ENCODE measurements around the gene OTUD3. TPM values are rescaled to one million over a fixed set of nuclear protein-coding genes. Genes with fewer than 3 reads are reported as not detected.

Gene OTUD3
- total and polyA plus RNA-seq, 2 of the 4 experiments (the other 2 are of a cell fraction): 2.9 to 3.1 TPM

DNA sequence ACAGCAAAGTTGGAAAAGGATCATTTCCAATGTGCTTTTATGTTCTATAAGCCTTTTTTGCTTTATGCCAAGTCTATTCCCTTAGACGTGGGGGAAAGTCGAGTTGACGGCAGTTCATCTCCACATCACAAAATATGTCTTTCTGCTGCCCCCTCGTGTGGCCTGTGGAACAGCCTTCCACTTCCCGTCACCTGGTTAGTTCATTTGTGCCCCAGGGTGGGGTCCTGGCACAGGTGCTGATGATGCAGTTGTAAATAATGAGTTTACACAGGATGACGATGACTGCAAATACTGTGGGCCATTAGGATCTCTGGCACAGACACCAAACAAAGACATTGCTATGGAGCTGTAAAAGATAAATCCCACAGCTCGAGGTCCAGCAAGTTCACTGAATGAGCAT is 10.0 kb upstream of the OTUD3 start:
- ATAC-seq (ENCODE audit: low read depth): no peak
- in situ Hi-C loops (cut with MboI; ENCODE audit: low sequenced_read_pairs): no loop called here
- peak overlapping the region; percentile 58 for H2AFZ ChIP-seq (replicated peaks; ENCODE audit: low read length, poor library complexity)
- H3K27ac ChIP-seq (ENCODE audit: insufficient read depth, low read length): no peak overlapping the region
- ChIA-PET CTCF (interaction anchor here (0.6 to 1.4 kb wide), 2 partner anchors 10 to 13 kb away, joined by 4 to 5 read pairs; partner anchors contain the start of gene OTUD3), POLR2A (ENCODE audit: unreplicated experiment) (no interaction called here)
- intact Hi-C loops (cut with micrococcal nuclease): no loop called here
- no peak overlapping the region for H2BK20ac ChIP-seq (ENCODE audit: low read depth, low read length)
- no peaks in the 10 kb centered on the region for H3K36me3 ChIP-seq (ENCODE audit: control insufficient read depth, insufficient read depth, low read length)
- H4K5ac ChIP-seq (ENCODE audit: low read depth, low read length): no peak overlapping the region
- H3K4ac ChIP-seq (ENCODE audit: low read depth, low read length): no peak overlapping the region
- H3K9me3 ChIP-seq (ENCODE audit: control insufficient read depth, insufficient read depth, low read length): no peaks in the 10 kb centered on the region
- no peak overlapping the region for H3K56ac ChIP-seq (ENCODE audit: extremely low read depth, insufficient read depth, low read length)
- H3K4me1 ChIP-seq (ENCODE audit: control insufficient read depth, insufficient read depth, low read length): peaks cover 2% of the 10 kb centered on the region; the same call in 1 of the 2 replicates
- H3K9ac ChIP-seq (ENCODE audit: low read depth, low read length): no peak overlapping the region
- no peak overlapping the region for H3K23ac ChIP-seq (ENCODE audit: low read depth, low read length)
- no peak for TF ChIP-seq MXI1 (IDR thresholded peaks at IDR 0.05; ENCODE audit: borderline replicate concordance, low read depth, low read length)
- TF ChIP-seq RCOR1 (IDR thresholded peaks at IDR 0.05; ENCODE audit: insufficient replicate concordance, low read length): no peak
- TF ChIP-seq, protein P1, sequence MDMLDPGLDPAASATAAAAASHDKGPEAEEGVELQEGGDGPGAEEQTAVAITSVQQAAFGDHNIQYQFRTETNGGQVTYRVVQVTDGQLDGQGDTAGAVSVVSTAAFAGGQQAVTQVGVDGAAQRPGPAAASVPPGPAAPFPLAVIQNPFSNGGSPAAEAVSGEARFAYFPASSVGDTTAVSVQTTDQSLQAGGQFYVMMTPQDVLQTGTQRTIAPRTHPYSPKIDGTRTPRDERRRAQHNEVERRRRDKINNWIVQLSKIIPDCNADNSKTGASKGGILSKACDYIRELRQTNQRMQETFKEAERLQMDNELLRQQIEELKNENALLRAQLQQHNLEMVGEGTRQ (IDR thresholded peaks at IDR 0.05; ENCODE audit: low read depth, low read length): no peak
- no peak for TF ChIP-seq BHLHE40 (IDR thresholded peaks at IDR 0.05; ENCODE audit: low read depth, low read length)
- TF ChIP-seq RAD21 (IDR thresholded peaks at IDR 0.05; ENCODE audit: low read length): no peak
- TF ChIP-seq, protein P2, sequence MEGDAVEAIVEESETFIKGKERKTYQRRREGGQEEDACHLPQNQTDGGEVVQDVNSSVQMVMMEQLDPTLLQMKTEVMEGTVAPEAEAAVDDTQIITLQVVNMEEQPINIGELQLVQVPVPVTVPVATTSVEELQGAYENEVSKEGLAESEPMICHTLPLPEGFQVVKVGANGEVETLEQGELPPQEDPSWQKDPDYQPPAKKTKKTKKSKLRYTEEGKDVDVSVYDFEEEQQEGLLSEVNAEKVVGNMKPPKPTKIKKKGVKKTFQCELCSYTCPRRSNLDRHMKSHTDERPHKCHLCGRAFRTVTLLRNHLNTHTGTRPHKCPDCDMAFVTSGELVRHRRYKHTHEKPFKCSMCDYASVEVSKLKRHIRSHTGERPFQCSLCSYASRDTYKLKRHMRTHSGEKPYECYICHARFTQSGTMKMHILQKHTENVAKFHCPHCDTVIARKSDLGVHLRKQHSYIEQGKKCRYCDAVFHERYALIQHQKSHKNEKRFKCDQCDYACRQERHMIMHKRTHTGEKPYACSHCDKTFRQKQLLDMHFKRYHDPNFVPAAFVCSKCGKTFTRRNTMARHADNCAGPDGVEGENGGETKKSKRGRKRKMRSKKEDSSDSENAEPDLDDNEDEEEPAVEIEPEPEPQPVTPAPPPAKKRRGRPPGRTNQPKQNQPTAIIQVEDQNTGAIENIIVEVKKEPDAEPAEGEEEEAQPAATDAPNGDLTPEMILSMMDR (conservative IDR thresholded peaks at IDR 0.05; ENCODE audit: low read depth, low read length): no peak
- TF ChIP-seq NFE2L2 (IDR thresholded peaks at IDR 0.05; ENCODE audit: low read depth, low read length): no peak
- no peak for TF ChIP-seq MAFK (IDR thresholded peaks at IDR 0.05; ENCODE audit: low read depth, low read length)
- TF ChIP-seq, protein P3, sequence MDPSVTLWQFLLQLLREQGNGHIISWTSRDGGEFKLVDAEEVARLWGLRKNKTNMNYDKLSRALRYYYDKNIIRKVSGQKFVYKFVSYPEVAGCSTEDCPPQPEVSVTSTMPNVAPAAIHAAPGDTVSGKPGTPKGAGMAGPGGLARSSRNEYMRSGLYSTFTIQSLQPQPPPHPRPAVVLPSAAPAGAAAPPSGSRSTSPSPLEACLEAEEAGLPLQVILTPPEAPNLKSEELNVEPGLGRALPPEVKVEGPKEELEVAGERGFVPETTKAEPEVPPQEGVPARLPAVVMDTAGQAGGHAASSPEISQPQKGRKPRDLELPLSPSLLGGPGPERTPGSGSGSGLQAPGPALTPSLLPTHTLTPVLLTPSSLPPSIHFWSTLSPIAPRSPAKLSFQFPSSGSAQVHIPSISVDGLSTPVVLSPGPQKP (IDR thresholded peaks at IDR 0.05; ENCODE audit: borderline replicate concordance, low read depth, low read length): no peak
- no peak for TF ChIP-seq RFX5 (IDR thresholded peaks at IDR 0.05; ENCODE audit: low read depth, low read length)
- TF ChIP-seq SMC3 (IDR thresholded peaks at IDR 0.05; ENCODE audit: low read depth, low read length): no peak
- no peak for TF ChIP-seq MAZ (IDR thresholded peaks at IDR 0.05; ENCODE audit: borderline replicate concordance, low read depth, low read length)
- TF ChIP-seq CEBPB (IDR thresholded peaks at IDR 0.05; ENCODE audit: low read depth, low read length): no peak
- no peak for TF ChIP-seq POLR2A (IDR thresholded peaks at IDR 0.05; ENCODE audit: low read depth, low read length)
- TF ChIP-seq FOS (IDR thresholded peaks at IDR 0.05; ENCODE audit: low read depth, low read length): no peak
- no peak overlapping the region for H3K4me3 ChIP-seq (ENCODE audit: insufficient read depth, low read depth, low read length)
- H3K27me3 ChIP-seq (ENCODE audit: control insufficient read depth, insufficient read depth, low read length): peaks cover 2% of the 10 kb centered on the region; the same call in 1 of the 2 replicates
- H2BK5ac ChIP-seq (ENCODE audit: low read depth, low read length, poor library complexity, severe bottlenecking): no peak overlapping the region
- no peak overlapping the region for H2AK5ac ChIP-seq (ENCODE audit: low read depth, low read length)
- H3K14ac ChIP-seq (replicated peaks; ENCODE audit: low read depth, low read length): no peak overlapping the region
- no peak overlapping the region for H2BK15ac ChIP-seq (ENCODE audit: low read depth, low read length)
- no CpG with 5 or more reads among the region's 7 CpGs for WGBS, 2 experiments (ENCODE audit: extremely low coverage in 2 of 2, insufficient read length in 1 of 2)
- no peak overlapping the region for H2AK9ac ChIP-seq (replicated peaks; ENCODE audit: low read depth, low read length, poor library complexity)
- dilution Hi-C loops (cut with HindIII; ENCODE audit: low sequenced_read_pairs, unreplicated experiment): no loop called here
- H3K18ac ChIP-seq (ENCODE audit: low read depth, low read length): no peak overlapping the region
- no TSS peak for BruUV-seq (replicated peaks)
- H4K8ac ChIP-seq (ENCODE audit: low read depth in 2 of 2, low read length in 2 of 2): no peak overlapping the region
- no peak for DNase-seq
- H4K91ac ChIP-seq (ENCODE audit: insufficient read depth, low read depth, low read length): no peak overlapping the region
- H4K20me1 ChIP-seq (ENCODE audit: insufficient read depth, low read length): no peaks in the 10 kb centered on the region
- no peaks in the 10 kb centered on the region for H3K79me1 ChIP-seq (ENCODE audit: low read depth in 1 of 2, low read length in 2 of 2)
- H3K4me2 ChIP-seq (ENCODE audit: low read depth, low read length): no peak overlapping the region
- no peaks in the 10 kb centered on the region; the same call in 1 of the 2 replicates for H3K9me1 ChIP-seq (ENCODE audit: insufficient read depth, low read length)
- no peak overlapping the region for H2BK120ac ChIP-seq (ENCODE audit: low read depth, low read length)

All from IMR-90 (cell line).